Measurements from ENCODE around the gene WDR88.
"Not testable (repeated sequence)": the region's sequence is repeated elsewhere in the genome, so short reads cannot be mapped to it uniquely, and the experiment has no call there.

Gene WDR88

DNA sequence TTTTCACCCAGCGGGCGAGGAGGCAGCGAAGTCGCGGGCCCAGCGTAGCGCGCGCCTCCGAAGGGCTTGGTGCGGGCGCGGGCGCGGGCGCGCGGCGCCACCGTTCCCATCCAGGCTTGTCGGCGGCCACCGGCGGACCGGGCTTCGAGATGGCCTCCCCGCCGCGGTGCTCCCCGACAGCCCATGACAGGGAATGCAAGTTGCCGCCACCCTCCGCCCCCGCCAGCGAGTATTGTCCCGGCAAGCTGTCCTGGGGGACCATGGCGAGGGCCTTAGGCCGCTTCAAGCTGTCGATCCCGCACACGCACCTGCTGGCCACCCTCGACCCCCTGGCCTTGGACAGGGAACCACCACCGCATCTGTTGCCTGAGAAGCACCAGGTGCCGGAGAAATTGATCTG lies at the start of gene WDR88:
Gene WDR88, plus strand, starts transcription at position 94 of the 400 bp plus-strand sequence. Its CDS starts 56 bp downstream, at position 150.
- no peak for DNase-seq (ENCODE audit: low read depth)

GRCh38 chr19:33085570-33086128 lies 46.3 kb upstream of the WDR88 start:
- no peak for DNase-seq (ENCODE audit: low read depth)

DNA sequence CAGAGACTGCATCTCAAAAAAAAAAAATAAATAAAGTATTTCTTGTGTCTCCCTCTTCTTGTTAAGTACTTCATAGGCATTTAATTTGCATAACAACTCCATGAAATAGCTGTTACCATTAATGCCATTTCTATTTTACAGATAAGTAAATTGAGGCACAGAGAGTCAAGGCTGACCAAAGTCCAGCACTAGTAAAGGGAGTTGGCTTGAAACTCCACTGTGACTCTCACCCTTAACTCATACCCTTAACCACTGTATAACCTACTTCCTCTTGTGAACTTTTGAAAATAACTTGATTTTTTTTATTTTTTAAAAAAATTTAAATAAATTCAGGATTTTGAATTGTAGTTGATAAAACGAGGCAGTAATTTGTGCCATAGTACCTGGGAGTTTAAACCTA lies 45.0 kb upstream of the WDR88 start:
- no peak for DNase-seq (ENCODE audit: low read depth)

DNA sequence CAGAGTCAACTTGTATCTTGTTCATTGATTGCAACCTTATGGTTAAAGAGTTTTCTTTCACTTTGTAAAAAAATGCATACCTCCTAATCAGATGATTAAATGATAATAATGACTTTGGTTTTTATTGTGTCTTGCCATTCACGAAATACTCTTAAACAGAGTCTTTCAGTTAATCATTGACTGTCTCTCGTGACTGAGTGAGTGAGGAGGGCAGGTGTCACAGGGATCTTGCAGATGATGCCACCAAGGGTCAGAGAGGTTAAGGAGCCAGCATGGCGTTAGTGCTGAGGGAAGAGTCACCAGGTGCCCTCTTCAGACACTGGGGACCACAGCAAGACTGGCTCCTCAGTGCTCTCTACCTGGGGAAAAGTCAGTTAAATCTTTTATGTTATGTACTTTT lies 42.9 kb upstream of the WDR88 start:
- DNase-seq (ENCODE audit: low read depth), result no peak

- no peak for DNase-seq (ENCODE audit: low read depth)
Measured at GRCh38 chr19:33090179-33090578, 41.7 kb upstream of the WDR88 start.

GRCh38 chr19:33093420-33094210 lies 38.3 kb upstream of the WDR88 start:
- DNase-seq (ENCODE audit: low read depth), result no peak

GRCh38 chr19:33094436-33095067 lies 37.4 kb upstream of the WDR88 start:
- no peak for DNase-seq (ENCODE audit: low read depth)

GRCh38 chr19:33096005-33096404 lies 35.9 kb upstream of the WDR88 start:
- no peak for DNase-seq (ENCODE audit: low read depth)

DNA sequence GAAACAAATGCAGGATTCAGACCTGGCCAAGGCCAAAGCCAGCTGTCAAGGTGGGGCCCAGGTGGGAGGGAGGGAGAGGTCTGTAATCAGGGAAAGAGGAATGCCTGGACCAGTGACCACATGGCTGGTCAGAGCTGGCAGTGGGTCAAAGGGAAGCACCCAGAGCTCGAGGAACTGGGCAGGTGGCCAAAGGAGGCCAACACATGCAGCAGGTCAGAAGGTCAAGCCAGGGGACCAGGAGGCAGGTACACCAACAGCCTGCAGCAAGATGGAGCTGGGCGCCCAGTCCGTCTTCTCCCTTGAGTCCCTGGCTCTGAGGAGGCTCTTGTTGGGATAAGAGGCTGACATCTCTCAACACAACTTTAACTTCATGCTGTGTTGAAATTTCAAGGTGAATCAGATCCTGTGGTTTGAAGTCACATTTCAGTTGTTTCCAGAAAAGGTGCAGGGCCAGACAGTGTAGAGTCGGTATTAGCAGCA lies 33.8 kb upstream of the WDR88 start:
- DNase-seq (ENCODE audit: low read depth), result peak; percentile 12

DNA sequence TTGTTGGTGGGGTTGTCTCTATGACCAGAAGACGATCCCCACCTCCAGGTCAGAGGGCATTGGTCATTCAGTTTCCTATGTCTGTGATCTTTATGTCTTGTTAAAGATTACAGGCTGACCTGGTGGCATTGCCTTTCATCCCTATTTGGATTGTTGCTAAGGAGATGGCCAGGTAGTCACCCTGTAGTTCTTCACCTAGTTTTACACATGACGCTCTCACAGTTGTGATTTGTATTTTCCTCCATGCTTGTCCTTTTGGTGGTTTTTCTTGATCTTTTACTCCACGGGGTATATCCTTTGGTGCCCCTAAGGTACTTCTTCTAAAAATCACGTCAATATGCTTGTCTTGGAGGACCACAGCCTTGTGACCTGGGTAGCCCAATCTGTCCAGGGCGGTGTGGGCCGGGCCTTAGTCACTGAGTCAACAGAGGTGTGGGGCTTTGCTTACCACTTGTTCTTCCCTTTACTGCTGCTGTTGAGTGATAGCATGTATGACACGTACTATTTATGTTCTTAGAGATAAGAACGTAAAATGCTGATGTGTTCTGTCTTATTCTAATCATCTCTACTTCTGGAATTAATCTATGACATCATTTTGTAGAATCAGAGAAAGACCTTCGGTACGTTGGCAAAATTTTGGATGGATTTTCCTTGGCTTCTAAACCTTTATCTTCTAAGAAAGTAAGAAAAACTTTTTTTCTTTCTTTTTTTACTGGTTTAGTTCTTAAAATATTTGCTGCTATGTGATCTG lies 30.8 kb upstream of the WDR88 start:
- no peak for DNase-seq (ENCODE audit: low read depth)

DNA sequence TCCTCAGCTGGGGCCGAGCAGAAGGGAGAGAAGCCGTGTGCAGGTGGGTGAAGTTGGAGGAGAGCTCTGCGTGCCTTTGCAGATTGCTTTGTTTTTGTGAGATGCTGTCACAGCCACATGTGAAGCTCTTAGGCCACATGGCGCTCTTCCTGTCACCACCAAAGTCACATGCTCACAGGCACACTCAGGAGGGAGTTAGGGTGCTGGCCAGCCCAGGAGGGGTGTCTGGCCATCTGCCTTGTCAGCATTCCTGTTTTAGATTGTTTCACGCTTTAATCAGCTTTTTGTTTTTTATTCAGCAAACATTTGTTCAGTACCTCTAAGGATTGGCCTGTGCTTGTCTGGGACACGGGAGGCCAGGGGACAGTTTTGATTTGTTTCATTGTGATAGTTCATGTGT lies 29.0 kb upstream of the WDR88 start:
- no peak for DNase-seq (ENCODE audit: low read depth)

GRCh38 chr19:33108161-33108560 lies 23.8 kb upstream of the WDR88 start:
- DNase-seq (ENCODE audit: low read depth), result no peak

DNA sequence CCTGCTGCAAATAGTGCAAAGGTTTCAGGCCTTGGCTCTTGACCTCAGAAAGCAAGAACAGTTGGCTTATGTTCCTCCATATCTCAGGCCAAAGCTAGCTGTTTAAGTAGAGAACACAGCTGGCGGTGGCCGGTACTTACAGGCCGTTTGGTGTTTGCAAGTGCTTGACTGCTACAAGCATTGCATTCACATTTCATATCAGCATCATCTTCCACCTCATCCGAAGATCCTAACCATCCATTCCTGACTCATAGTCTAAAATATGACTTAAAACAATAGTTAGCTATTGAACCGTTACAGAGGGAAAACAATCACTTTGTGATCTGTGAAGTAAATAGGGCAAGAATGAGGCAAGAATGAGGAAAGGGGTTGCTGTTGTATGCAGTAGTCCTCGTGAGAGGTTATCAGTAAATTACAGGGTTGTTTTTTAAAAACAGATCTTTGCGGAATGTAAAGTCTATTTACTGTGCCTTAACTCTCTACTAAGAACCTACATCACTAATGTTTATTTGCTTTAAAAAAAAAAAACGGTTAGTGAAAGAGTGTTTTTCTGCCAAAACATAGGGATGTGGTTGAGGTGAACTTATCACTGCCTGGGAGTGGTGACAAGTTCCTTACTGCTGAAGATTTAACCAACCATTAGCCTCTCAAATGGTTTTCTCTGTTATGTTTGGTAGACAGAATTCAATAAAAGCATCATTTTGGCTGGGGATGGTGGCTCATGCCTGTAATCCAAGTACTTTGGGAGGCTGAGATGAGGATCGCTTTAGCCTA lies 21.6 kb upstream of the WDR88 start:
- DNase-seq (ENCODE audit: low read depth), result peak; percentile 61

DNA sequence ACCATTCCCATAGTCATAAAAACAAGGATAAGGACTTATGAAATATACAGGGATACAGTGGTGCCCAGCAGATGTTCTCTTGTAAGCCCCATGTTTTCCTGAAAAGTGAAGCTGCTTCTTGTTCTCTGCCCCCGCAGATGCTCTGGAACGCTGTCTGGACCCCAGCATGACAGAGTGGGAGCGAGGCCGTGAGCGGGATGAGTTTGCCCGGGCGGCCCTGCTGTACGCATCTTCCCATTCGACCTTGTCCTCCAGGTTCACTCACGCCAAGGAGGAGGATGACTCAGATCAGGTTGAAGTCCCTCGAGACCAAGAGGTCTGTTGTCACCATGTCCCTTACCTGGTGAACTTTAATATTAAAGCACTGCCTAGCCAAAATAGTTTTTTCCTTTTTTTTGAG lies 20.3 kb upstream of the WDR88 start:
- no peak for DNase-seq (ENCODE audit: low read depth)

DNA sequence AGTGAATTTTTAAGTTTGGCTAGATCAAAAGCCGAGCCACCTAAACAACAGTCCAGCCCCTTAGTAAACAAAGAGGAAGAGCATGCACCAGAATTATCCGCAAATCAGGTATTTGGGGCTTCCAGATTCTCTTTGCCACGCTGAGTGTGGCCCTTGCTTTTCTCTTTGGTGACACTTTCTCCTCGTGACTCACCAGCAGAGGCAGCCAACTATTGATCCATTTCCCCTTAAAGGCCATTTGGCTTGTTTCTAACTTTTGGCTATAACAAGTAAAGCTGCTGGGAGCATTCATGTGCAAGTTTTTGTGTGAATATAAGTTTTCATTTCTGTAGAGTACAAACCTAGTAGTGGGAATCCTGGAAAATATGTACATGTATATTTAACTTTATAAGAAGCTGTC lies 17.6 kb upstream of the WDR88 start:
- DNase-seq (ENCODE audit: low read depth), result no peak

- DNase-seq (ENCODE audit: low read depth), result no peak
Measured at GRCh38 chr19:33117501-33117900, 14.4 kb upstream of the WDR88 start.

GRCh38 chr19:33118643-33119042 lies 13.3 kb upstream of the WDR88 start:
- DNase-seq (ENCODE audit: low read depth), result no peak

- DNase-seq (ENCODE audit: low read depth), result no peak
Measured at GRCh38 chr19:33124207-33125098, 7.5 kb upstream of the WDR88 start.

GRCh38 chr19:33125929-33126388 lies 6.0 kb upstream of the WDR88 start:
- peak; percentile 69 for DNase-seq (ENCODE audit: low read depth)

GRCh38 chr19:33126712-33127111 lies 5.2 kb upstream of the WDR88 start:
- not testable (repeated sequence) for DNase-seq (ENCODE audit: low read depth)

- no peak for DNase-seq (ENCODE audit: low read depth)
Measured at GRCh38 chr19:33129901-33130300, 2.0 kb upstream of the WDR88 start.

Data from iris pigment epithelial cell (primary cell).